Activated CD8-positive, alpha-beta memory T cell treated with anti-CD3 and anti-CD28 coated beads for 1 hour (primary cell): ENCODE results near the gene KDM4C.
"Not testable (repeated sequence)": the region's sequence is repeated elsewhere in the genome, so short reads cannot be mapped to it uniquely, and the experiment has no call there.

ENCODE experiments used
- DNase-seq, 2 donors: peaks; one replicate each; pipeline ENCODE4 v3.0.0-alpha.2; 2020; ENCODE audit warnings: low read depth in 1 of 2; ENCODE audit errors: extremely low read depth in 1 of 2

Gene KDM4C

GRCh38 chr9:7153566-7153965, 395.8 kb downstream of the KDM4C start:
- no peak for DNase-seq

GRCh38 chr9:7154003-7154619, 396.3 kb downstream of the KDM4C start:
- DNase-seq: no peak

DNA sequence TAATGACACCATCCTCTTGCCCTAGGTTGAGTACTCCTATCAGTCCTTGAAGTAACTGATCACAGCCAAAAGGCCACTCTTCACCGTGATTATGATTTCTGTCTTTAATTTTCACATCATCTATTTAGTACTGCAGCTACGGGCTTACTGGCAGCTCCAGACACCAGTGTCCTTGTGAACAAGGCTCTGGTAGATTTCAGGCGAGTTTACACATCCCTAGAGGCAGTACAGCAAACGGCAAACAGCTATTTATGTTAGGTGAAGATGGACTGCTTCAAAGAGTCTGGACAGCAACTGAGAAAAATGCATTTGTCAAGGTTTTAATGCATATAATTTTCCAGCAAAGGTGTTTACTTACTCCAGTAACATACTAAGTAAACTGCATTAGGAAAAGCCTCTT, 396.9 kb downstream of the KDM4C start:
- DNase-seq: no peak

GRCh38 chr9:7161469-7161868, 403.7 kb downstream of the KDM4C start:
- DNase-seq: no peak

- DNase-seq: no peak
These were observed 406.2 kb downstream of the KDM4C start for GRCh38 chr9:7163932-7164331.

GRCh38 chr9:7164440-7165330, 406.9 kb downstream of the KDM4C start:
- DNase-seq: no peak

DNA sequence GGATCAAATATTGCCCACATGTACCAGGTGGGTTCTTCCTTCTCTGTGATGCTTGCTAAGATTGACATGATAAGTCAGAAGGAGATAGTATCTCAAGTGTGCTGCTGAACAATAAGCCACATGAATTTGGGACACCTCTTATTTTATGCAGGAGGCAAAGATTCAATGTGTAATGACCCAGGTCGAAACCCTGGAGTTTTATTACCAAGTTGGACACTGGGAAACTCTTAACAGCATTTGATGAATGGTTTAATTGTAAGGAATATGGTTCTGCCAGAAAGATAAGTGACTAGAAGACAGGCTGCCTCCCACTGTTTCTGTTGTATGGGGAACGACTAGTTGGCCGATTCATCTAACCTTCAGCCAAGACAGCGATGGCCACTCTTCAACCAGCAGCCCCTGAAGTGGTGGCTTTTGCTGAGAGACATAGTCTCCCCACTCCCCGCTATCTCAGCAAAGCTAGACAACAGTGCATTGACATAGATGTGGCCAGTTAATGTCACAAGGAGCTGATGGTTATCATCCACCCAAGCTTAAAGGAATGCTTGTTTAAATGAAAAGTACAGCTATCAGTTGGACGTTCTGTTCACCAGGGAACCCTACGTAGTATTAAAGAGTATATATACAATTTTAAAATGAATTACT, 407.7 kb downstream of the KDM4C start:
- DNase-seq: no peak

DNA sequence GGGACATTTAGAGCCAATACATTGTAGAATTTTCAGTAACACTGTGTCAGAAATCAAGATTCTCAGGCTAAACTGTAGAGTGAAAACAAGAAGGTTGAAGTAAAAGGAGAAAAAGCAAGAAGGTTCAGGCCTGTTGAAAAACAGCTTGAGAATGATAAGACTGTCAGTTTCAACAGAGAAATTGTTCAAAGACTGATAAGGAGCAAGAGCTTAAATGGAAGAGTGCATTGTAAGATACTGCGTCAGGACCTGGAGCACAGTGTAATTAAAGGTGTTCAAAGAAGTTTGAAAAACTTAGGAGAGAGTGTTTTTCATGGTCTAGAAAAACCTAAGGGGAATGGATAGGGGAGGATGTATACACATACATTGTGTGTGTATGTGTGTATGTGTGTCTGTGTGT, 408.3 kb downstream of the KDM4C start:
- no peak for DNase-seq

GRCh38 chr9:7169717-7170389, 412.1 kb downstream of the KDM4C start:
- no peak for DNase-seq

- no peak for DNase-seq
These were observed 413.8 kb downstream of the KDM4C start for GRCh38 chr9:7171396-7172153.

DNA sequence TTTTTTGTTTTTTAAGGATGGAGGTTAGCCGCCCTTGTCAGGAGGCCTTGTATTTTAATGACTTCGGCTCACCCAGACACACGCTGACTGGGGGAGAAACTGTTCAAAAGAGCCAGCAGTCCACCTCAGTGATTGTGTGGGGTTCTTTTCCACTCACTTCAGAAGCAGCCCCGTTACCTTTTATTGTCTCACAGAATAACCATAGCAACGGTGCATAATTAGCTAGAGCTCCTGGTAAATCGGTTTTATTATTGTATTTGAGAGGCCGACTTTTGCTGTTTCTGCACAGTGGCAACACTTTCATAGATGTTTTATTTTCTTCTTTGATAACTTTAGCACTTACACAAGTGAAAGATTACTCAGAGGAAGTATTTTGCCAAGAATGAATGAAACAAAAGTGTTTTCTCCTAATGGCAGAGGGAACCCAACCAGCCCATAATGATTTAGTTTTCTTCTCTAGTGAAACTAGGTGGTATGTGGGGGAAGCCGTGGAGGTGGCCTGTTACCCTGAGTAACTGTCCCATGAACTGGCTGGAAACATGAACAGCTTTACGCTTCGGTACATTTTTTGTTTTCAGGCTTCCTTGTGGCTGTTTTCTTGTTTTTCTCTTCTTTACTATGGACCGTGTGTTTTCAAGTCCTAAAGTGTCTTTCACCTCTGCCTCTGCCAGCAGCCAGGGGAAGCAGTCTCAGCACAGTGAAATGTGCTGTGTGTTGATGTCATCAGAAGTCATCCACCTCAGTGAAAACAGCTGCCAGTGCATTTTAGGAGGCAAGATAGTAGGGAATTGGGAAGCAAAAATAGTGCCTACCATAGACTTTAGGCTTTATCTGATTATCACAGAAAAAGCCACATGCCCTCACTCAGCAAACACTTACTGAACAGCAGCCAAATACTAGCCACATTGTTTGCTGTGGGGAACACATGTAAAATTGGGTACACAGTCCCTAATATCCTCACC, 414.7 kb downstream of the KDM4C start:
- no peak for DNase-seq

DNA sequence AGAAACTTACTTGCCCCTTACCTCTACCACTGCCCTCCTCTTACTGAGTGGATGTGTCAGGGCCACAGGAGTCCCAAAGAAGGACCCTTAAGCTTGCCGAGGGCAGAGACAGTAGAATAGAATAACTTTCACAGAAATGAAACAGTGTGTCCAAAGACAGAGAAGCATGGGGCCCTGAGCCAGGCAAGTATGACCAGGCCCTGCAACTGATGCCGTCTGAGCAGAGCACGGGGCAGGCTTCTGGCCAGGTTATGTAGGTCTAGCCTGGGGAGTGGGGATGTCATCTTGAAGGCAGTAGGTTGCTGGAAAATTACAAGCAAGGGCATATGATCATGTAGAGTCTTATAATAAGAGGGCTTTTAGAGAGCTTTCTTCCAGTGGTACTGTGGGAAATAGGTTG, 415.4 kb downstream of the KDM4C start:
- no peak for DNase-seq

DNA sequence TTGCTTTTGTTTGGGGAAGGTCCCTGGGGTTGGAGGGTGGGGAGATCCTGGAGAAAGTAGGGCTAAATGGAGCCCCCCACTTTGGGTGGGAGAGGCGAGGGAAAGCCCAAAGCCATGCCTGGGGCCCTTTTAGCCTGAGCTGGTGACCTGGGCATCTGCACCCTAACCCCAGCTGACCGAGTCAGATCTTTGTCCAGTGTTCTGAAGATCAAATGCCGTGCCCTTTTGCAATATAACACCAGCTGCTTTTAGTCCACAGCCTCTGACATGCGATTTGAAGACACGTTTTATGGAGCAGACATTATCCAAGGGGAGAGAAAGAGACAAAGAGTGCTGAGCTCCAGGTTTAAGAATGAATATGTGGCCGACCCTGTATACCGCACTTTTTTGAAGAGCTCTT, 416.5 kb downstream of the KDM4C start:
- no peak for DNase-seq

DNA sequence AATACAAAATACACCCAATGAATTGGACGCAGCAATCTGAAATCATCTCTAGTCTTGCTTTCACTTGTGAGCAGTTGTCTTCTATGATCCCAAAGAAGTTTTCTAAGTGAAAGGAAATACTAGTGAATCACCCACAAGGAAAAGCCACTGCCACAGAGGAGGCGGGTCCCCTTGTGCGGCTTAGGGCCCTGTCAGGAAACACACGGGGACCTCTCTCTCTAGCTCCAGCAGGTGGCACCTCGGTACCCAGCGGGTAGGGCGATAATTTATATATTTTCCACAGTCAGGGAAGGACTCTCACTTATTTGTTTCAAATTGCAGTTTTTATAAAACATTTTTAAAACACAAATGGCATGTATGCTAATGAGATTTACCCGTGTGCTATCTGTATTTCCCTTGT, 417.1 kb downstream of the KDM4C start:
- no peak for DNase-seq

DNA sequence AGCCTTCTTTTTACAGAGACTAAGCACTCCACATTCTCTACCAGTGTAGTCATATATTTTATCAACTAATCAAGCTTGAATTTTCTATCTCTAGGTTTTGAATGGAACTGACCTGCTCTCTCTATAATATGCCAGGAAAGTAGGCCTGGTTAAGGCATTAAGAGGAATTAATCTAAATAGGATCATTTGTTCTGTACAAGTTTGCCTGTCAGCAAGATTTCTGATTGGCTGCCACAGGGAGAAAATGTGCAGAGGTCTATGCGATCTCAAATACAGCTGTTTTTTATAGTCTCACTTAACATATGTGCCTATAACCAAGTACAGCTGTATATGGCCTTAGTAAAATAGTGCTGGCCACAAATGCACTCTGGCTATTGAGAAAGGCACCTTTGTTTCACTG, 418.8 kb downstream of the KDM4C start:
- no peak for DNase-seq

DNA sequence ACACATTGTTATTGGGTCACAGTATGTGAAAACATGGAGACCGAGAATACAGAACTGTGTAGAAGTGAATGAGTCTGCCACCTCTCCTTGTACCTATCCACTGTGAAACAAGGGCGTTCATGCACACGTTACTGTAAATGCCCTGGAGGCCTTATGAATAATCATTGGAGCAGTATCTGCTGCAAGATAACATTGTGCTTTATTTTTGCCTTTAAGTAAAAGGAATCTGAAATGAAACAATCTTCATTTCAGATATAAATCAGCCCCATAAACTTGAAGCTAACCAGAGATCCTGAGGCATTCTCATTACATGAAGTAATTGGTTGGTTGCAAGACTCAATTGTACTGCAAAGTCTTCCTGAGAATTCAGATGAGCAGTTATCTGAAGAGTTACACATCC, 419.6 kb downstream of the KDM4C start:
- no peak for DNase-seq

GRCh38 chr9:7178729-7179128, 421.0 kb downstream of the KDM4C start:
- DNase-seq: no peak

DNA sequence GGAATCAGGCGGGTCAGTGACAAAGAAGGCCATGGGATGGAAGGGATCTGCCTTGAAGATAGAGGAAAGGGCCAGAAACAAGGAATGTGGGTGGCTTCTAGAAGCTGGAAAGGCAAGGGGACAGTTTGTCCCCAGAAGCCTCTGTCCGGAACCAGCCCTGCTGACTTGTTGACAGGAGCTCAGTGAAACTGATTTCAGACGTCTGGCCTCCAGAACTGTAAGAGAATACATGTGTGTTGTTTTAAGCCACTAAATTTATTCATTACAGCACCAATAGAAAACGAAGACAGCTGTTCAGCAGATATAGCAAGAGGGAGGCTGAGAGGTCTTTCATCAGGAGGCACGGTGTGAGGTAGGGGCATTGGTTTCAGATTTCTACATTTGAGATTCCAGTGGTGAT, 422.5 kb downstream of the KDM4C start:
- DNase-seq: no peak

GRCh38 chr9:7183139-7183538, 425.4 kb downstream of the KDM4C start:
- DNase-seq: not testable (repeated sequence)

- no peak for DNase-seq
These were observed 427.8 kb downstream of the KDM4C start for GRCh38 chr9:7185612-7186011.
